ENCODE data around the gene CTSH.
"Not testable (repeated sequence)": the region's sequence is repeated elsewhere in the genome, so short reads cannot be mapped to it uniquely, and the experiment has no call there.

The CTSH gene

DNA sequence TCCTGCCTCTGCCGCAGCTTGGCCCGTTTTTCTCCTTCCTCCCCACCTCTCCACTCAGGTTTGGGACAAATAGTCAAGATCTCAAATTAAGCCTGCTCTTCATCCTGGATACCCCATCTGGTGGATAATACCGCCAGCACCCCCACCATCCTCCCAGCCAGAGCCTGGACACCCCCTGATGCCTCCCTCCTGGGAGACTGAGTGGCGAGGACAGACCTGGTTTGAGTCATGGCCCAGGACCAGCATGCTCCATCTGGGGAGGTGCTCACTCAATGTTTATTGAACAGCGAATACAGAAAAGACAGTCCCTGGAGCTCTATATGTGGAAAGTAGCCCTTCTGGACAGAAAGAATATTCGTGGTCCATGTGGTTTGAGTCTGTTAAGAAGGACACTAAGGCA is 23.3 kb downstream of the CTSH start:
- DNase-seq: no peak

DNA sequence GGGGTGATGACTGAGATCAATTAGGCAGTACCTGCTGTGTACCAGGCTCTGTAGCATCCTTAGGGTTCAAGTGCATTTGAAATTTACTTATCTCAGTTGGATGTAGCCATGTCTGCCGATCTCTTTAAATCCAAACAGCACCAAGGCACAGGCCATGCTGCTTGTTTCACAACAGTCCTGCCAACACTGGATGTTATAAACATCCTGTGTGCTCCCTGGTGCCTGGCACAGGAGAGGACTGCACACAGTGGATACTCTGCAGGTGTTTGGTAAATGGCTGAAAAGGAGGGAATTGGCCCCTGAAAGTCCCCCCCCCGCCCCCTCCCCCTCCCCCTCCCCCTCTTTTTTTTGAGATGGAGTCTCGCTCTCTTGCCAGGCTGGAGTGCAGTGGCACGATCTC is 27.0 kb downstream of the CTSH start:
- no peak for DNase-seq

DNA sequence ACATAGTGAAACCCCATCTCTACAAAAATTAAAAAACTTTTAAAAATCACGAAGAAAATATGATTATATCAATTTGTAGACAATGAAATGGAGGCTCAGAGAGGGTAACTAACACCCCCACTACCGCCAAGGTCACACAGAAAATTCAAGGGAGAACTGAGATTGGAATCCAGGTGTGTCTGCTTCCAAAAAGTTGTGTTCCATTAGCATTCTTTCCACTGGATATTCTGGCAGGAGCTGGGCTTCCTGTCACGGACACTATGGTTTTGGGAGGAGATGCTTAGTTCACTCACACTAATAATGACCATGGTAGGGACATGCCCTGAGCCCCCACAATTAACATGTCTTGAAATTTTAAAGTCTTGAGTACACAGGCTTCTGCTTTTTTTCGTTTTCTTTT is 28.8 kb downstream of the CTSH start:
- no peak for DNase-seq

GRCh38 chr15:78915341-78916087 is 29.3 kb downstream of the CTSH start:
- no peak for DNase-seq

GRCh38 chr15:78914027-78914764 is 30.6 kb downstream of the CTSH start:
- DNase-seq: no peak

DNA sequence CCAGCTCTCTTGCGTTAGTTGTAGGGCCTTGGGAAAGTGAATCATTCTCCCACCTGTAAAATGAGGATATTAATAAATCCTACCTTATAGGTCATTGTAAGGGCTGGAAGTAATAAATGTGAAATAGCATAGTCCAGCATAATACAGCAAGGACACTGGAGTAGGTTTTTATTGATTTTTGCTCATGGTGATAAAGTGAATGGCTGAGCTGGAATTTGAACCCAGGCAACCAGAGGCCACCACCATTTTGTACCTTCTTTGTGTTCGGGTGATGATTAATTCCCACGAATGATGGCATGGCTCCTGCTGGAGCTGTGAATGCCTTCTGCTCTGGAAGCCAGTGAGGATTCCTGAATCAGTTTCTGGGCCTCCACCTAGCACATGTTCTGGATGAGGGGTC is 31.8 kb downstream of the CTSH start:
- DNase-seq: no peak

DNA sequence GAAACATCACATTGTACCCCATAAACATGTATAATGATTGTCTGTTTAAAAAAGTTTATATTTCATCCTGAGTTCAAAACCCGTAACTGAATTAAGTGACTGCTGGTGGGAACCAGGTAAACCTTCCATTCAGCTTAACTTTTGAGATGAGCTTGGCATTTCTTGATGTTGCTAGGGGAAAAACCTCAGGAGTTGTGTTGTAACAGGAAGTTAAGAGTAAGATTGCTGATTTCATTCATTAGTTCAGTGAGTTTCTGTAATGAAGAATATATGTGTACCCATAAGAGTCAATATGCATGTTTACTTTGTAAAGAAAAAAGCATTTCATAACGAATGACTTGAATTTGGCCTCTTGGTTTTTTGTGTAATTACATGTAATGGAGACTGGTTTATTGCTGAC is 32.5 kb downstream of the CTSH start:
- DNase-seq: no peak

GRCh38 chr15:78910271-78910670 is 34.6 kb downstream of the CTSH start:
- DNase-seq: no peak

DNA sequence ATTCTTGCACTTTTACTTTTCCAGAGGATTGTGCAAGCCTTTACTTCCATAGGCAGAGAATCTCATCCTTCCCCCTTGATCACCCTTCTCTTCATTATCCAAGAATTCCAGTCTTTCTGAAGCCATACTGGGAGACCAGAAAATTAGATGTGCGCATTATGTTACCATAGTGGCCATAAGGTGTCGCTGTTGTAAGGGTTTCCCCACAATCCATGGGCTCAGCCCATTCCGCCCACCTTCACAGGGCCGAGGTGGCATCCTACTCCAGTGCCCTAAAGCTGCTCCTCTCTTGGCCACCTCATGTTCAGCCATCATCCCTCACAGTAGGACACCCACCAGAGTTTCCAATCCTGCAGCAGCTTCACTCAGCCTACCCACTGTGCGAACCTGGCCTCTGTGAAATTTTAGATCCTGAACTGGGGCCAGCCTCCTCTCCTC is 35.0 kb downstream of the CTSH start:
- DNase-seq: peak in 1 of 2 donors; percentile 20

DNA sequence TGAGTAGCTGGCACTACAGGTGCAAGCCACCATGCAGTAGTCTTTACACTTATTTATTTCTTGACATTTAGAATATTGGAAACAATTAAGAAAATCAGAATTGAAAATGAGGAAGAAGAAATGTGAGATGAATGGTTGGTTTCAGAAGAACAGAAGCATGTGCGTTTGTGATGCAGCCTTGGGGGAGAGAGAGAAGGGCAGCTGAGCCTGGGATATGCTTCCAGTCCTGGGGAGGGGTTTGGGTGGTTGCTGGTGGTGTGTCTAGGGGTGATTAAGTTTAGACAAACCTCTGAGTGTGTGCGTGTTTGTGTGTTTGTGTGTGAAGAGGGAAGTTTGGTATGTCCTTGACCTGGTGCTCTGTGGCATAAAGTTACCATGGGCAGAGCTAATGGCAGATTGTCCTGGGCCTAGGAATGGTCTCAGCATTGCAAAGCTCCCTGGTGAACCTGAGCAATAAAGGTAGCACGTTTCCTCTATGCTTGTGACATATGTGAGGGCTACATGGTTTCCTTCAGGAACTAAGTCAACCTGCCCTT is 35.6 kb downstream of the CTSH start:
- no peak for DNase-seq

- DNase-seq: no peak
Measured at GRCh38 chr15:78907577-78907976, 37.3 kb downstream of the CTSH start.

- DNase-seq: no peak
Measured at GRCh38 chr15:78906316-78906620, 38.6 kb downstream of the CTSH start.

DNA sequence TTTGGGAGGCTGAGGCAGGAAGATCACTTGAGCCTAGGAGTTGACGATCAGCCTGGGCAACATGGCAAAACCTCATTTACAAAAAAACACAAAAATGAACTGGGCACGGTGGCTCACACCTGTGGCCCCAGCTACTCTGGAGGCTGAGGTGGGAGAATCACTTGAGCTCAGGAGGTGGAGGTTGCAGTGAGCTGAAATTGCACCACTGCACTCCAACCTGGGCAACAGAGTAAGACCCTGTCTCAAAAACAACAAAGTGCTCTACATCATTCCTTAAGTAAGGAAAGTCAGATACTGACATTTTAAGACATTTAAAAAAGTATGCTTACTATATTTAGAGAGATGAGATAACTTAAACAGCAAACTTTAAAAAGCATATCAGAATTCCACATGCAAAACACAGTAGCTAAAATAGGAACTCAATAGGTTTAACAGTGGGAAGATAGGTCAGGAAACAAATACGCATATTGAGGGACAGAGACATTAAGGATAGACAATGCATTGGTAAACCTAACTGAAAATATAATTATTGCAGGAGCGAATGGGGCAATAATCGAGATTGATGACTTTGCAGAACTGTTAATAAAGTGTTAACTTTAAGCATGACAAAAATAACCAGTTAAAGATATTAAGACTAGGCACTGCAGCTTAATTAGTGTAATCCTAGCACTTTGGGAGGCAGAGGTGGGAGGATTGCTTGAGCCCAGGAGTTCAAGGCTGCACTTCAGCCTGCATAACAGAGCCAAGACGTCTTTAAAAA is 40.1 kb downstream of the CTSH start:
- DNase-seq: no peak

- not testable (repeated sequence) for DNase-seq
Measured at GRCh38 chr15:78902281-78903032, 42.4 kb downstream of the CTSH start.

DNA sequence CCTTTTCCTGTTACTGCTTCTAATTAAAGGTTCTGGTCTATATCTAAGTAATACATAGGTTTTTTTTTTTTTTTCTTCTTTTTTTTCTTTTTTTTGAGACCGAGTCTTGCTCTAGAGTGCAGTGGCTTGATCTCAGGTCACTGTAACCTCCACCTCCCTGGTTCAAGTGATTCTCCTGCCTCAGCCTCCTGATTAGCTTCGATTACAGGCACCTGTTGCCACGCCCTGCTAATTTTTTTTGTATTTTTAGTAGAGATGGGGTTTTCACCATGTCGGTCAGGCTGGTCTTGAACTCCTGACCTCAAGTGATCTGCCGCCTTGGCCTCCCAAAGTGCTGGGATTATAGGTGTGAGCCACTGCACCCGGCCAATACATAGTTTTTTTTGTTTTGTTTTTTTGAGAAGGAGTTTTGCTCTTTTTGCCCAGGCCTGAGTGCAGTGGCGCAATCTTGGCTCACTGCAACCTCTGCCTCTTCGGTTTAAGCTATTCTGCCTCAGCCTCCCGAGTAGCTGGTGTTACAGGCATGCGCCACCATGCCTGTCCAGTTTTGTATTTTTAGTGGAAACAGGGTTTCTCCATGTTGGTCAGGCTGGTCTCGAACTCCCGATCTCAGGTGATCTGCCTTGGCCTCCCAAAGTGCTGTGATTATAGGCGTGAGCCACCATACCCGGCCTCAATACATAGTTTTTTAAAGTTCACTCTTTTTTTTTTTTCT is 43.9 kb downstream of the CTSH start:
- not testable (repeated sequence) for DNase-seq

GRCh38 chr15:78898540-78898939 is 46.3 kb downstream of the CTSH start:
- no peak for DNase-seq

DNA sequence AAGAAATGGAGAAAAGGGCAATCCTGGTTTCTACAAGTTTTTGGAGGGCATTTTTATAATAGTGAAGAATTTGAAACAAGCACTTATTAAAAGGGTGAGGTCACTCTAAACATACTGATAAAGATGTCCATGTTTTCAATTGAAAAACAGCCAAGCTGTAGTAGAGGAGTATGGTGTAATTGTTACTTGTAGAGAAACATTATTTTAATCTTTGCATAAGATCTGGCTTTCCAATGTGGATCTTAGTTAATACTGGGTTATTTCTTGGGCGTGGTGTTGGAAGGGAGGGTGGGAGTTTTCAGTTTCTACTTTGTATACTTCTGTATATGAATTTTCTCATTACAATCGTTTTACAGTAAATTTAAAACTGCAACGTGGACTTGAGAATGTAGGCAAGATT is 49.4 kb downstream of the CTSH start:
- DNase-seq: no peak

DNA sequence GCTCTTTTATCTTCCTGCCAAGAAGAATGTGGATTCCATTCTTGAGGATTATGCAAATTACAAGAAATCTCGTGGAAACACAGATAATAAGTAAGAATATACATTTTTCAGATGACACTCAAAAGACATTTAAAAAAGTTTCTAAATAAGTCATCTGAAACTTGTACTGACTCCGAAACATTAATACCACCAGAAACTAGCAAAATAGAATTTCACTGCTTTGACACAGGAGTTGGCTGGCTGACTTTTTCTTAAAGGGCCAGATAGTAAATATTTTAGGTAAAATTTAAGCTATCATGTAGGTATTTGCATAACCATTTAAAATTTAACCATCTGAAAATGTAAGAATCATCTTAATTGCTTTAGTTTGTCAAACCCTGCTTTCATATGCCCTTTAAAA is 51.3 kb downstream of the CTSH start:
- no peak for DNase-seq

DNA sequence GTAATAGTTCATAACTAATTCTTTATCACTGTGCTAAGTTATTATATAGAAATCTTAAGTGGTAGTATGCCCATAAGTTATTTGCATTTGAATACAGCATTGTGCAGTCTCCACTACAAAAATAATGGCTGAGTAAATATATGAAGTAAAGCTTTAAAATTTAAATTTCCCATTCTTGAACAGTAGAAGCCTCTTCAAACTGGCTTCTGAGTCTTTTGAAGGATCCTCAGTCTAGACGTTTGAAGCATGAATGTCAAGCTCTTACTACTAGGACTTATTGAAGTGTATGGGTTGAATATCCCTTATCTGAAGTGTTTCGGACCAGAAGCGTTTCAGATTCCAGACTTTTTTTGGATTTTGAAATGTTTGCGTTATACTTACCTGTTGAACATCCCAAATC is 55.8 kb downstream of the CTSH start:
- DNase-seq: no peak

DNA sequence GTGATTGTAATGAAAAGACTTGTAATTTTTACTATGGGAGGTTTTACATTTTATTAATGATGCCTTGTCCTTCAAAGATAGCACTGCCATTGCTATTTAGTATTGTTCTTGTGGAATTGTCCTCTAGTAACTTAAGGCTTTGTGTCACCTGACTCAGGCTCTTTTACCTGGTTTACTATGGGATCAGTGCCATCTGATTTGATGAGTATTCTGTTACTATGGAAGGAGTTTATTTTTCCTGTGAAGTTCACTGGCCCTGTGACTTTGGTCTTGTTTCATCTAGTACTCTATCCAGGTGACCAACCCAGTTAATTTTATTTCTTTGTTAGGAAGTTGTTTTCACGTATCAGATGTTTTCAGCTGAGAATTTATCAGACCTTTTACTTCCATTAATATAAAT is 63.2 kb downstream of the CTSH start:
- no peak for DNase-seq

DNA sequence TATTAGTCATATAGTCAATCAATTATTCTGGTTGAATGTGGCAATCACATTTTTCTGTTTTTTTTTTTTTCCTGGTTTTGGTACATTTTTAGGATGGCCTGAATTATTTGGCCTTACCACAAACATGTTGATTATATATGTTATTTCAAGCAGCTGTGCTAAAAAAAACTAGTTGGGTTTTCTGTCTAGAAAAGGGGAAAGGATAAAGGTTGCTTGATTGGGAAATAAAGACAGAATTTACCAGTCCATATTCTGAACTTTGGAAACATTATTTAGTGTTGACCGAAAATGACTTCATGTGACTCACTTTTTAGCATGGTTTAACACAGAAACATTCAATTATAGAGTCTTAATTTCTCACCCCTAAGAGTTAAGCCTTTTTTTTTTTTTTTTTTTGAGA is 64.0 kb downstream of the CTSH start:
- no peak for DNase-seq

- no peak for DNase-seq
Measured at GRCh38 chr15:78880242-78880533, 64.7 kb downstream of the CTSH start.

All from activated CD4-positive, alpha-beta T cell treated with anti-CD3 and anti-CD28 coated beads for 4 hours (primary cell).